Measurements from ENCODE around the gene UBE2G2. TPM values are rescaled to one million over a fixed set of nuclear protein-coding genes. Genes with fewer than 3 reads are reported as not detected.

Gene UBE2G2
- total and polyA plus RNA-seq, 11 donors, result 44.3 to 84.4 (median 63.3) TPM

DNA sequence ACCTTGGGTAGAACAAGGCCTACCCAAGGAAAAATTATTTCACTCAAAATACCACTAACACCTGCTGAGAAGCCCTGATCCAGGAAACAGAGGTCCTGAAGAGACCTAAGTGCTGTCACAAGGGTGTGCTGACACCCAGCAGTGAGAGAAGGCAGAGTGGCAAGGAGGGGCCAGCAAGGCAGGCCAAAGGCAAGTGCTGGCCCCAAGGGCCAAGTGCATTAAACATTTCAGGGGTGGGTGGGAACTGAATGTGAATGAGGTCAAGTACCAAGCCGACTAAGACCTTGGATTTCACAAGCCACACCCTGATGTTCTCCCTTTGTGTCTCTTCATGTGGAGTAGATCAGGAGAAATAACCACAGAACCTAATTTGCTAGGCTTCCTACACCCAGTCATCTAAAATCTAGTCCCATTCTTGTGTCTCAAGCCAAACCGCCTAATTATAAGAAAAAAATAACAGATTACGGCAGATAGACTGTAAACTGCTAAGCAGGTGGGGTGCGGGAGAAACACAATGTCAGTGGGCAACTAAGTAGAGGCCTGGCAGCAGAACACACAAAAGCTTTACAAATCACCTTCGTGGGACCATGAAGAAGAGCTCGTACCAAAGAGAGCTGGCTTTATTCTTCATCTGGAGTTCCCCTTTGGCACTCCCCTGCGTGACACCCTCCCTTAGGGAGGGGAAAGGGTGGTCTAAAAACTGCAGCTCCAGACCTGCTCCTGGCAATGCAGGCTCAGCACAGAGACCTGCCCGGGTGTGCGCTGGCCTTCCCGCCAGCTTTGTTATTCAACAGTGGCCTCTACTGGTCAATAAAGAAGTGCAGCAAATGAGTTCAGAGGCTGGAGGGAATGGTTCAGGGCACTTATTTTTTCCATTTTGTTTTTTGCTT lies 8.7 kb downstream of the UBE2G2 start:
- TF ChIP-seq POLR2A (IDR thresholded peaks at IDR 0.05) (no peak), CTCF (IDR thresholded peaks at IDR 0.05) (peak; percentile 67 to 88 (median 76))
- Histone ChIP-seq H3K4me1 (peaks cover 0 to 19% (median 10%) of the 10 kb centered on the region in 12 donors), H3K27me3 (no peaks in the 10 kb centered on the region), H3K9me3 (no peaks in the 10 kb centered on the region), H3K36me3 (peaks cover 0 to 31% (median 4%) of the 10 kb centered on the region in 9 donors), H3K27ac (no peak overlapping the region), H3K4me3 (no peak overlapping the region)
- DNase-seq, result peak; percentile 36 to 77 (median 48)
- peak; percentile 81 to 93 (median 87) for ATAC-seq
- WGBS, 4 donors, result 16 to 24% (median 21%) methylated on average over 9 to 10 of the region's 10 CpGs
- intact Hi-C loops (cut with DNase I), result loop anchor here in 8 of 10 donors (1.0 to 10.0 kb wide), 9 partner anchors 174 to 488 kb away; partner anchors contain the start of gene PFKL (in 1 of the 8)

DNA sequence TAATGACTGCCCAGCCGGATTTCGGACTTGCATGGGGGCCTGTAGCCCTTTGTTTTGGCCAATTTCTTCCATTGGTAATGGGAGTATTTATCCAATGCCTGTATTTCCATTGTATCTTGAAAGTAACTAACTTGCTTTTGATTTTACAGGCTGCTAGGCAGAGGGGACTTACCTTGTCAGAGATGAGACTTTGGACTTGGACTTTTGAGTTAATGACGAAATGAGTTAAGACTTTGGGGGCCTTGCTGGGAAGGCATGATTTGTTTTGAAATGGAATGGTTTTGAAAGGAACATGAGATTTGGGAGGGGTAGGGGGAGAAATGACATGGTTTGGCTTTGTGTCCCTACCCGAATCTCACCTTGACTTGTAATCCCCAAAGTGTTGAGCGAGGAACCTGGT lies 9.6 kb downstream of the UBE2G2 start:
- Histone ChIP-seq H3K27me3 (no peaks in the 10 kb centered on the region), H3K4me1 (peaks cover 0 to 19% (median 10%) of the 10 kb centered on the region in 12 donors), H3K4me3 (no peak overlapping the region), H3K36me3 (peaks cover 0 to 34% (median 6%) of the 10 kb centered on the region in 9 donors), H3K9me3 (no peaks in the 10 kb centered on the region), H3K27ac (no peak overlapping the region)
- no peak for TF ChIP-seq CTCF (IDR thresholded peaks at IDR 0.05)
- TF ChIP-seq POLR2A (IDR thresholded peaks at IDR 0.05), result no peak
- no peak for ATAC-seq
- WGBS, 4 donors, result 93 to 99% (median 97%) methylated on average over 5 of the region's 5 CpGs
- intact Hi-C loops (cut with DNase I), result loop anchor here in 8 of 10 donors (2.0 to 10.0 kb wide), 8 partner anchors 173 to 487 kb away; partner anchors contain the start of gene PFKL (in 1 of the 8)
- DNase-seq, result no peak

DNA sequence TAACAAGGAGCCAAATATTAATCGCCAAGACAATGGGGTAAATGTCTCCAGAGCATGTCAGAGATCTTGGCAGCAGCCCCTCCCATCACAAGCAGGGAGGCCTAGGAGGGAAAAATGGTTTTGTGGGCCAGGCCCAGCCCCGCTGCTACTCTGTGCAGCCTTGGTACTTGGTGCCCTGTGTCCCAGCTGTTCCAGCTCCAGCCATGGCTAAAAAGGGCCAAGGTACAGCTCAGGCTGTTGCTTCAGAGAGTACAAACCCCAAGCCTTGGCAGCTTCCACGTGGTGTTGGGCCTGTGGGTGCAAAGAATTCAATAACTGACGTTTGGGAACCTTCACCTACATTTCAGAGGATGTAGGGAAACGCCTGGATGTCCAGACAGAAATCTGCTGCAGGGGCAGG lies 10.4 kb downstream of the UBE2G2 start:
- H3K9me3 ChIP-seq, result no peaks in the 10 kb centered on the region
- DNase-seq, result no peak
- peaks cover 0 to 30% (median 11%) of the 10 kb centered on the region in 9 donors for H3K36me3 ChIP-seq
- no peak for ATAC-seq
- H3K4me3 ChIP-seq, result no peak overlapping the region
- no peak for TF ChIP-seq POLR2A (IDR thresholded peaks at IDR 0.05)
- intact Hi-C loops (cut with DNase I), result loop anchor here in 8 of 10 donors (5.0 to 10.0 kb wide), 6 partner anchors 174 to 486 kb away; partner anchors contain the start of gene PFKL (in 1 of the 8)
- WGBS, 4 donors, result 68 to 87% (median 84%) methylated on average over 5 of the region's 5 CpGs
- no peak overlapping the region for H3K27ac ChIP-seq
- H3K4me1 ChIP-seq, result peaks cover 0 to 19% (median 10%) of the 10 kb centered on the region in 12 donors
- H3K27me3 ChIP-seq, result no peaks in the 10 kb centered on the region

GRCh38 chr21:44790368-44790767 lies 11.3 kb downstream of the UBE2G2 start:
- TF ChIP-seq CTCF (IDR thresholded peaks at IDR 0.05), result no peak
- no peak for TF ChIP-seq POLR2A (IDR thresholded peaks at IDR 0.05)

More at GRCh38 chr21:44790368-44790767, 11.3 kb downstream of the UBE2G2 start:
- Histone ChIP-seq H3K4me3 (no peak overlapping the region), H3K27me3 (no peaks in the 10 kb centered on the region), H3K4me1 (peaks cover 0 to 26% (median 10%) of the 10 kb centered on the region in 12 donors), H3K27ac (no peak overlapping the region), H3K9me3 (no peaks in the 10 kb centered on the region), H3K36me3 (peaks cover 0 to 26% (median 11%) of the 10 kb centered on the region in 9 donors)
- ATAC-seq (no peak), DNase-seq (no peak)
- WGBS, 4 donors, result 91 to 95% (median 93%) methylated on average over 3 of the region's 3 CpGs
- intact Hi-C loops (cut with DNase I), result loop anchor here in 8 of 10 donors (5.0 to 10.0 kb wide), 6 partner anchors 173 to 486 kb away; partner anchors contain the start of gene PFKL (in 1 of the 8)

All from heart left ventricle (tissue), 16 donors.